Ishikawa (cell line): ENCODE data around the gene ANK3.

ENCODE experiments used
- CEBPB ChIP-seq: IDR thresholded peaks from 2 replicates; pipeline ENCODE4 v1.6.1; 2012
- CREB1 ChIP-seq: IDR thresholded peaks from 2 replicates; pipeline ENCODE4 v1.6.1; 2012; ENCODE audit warnings: low read depth
- EGR1 ChIP-seq: IDR thresholded peaks from 2 replicates; pipeline ENCODE4 v1.6.1; 2012
- EP300 ChIP-seq: IDR thresholded peaks from 2 replicates; pipeline ENCODE4 v1.6.1; 2012; ENCODE audit warnings: borderline replicate concordance
- FOXM1 ChIP-seq: IDR thresholded peaks from 2 replicates; pipeline ENCODE4 v1.6.1; 2012; ENCODE audit warnings: low read depth, borderline replicate concordance
- NFIC ChIP-seq: IDR thresholded peaks from 2 replicates; pipeline ENCODE4 v1.6.1; 2012
- RAD21 ChIP-seq: IDR thresholded peaks from 2 replicates; pipeline ENCODE4 v1.6.1; 2012; ENCODE audit warnings: low read depth
- TAF1 ChIP-seq: IDR thresholded peaks from 2 replicates; pipeline ENCODE4 v1.6.1; 2012; ENCODE audit warnings: low read depth, mild to moderate bottlenecking
- TCF12 ChIP-seq: IDR thresholded peaks from 2 replicates; pipeline ENCODE4 v1.6.1; 2012; ENCODE audit warnings: low read depth
- TEAD4 ChIP-seq: IDR thresholded peaks from 2 replicates; pipeline ENCODE4 v1.6.1; 2012
- YY1 ChIP-seq: IDR thresholded peaks from 2 replicates; pipeline ENCODE4 v1.6.1; 2012; ENCODE audit warnings: low read depth
- ZBTB7A ChIP-seq: IDR thresholded peaks from 2 replicates; pipeline ENCODE4 v1.6.1; 2012; ENCODE audit warnings: low read depth
- TF ChIP-seq, protein P1 (sequence below): IDR thresholded peaks from 2 replicates; pipeline ENCODE4 v1.6.1; 2012; ENCODE audit warnings: low read depth, mild to moderate bottlenecking
- TF ChIP-seq, protein P2 (sequence below): IDR thresholded peaks from 2 replicates; pipeline ENCODE4 v1.6.1; 2012
- TF ChIP-seq, protein P3 (sequence below): IDR thresholded peaks from 2 replicates; pipeline ENCODE4 v1.6.1; 2012

ANK3 gene

DNA sequence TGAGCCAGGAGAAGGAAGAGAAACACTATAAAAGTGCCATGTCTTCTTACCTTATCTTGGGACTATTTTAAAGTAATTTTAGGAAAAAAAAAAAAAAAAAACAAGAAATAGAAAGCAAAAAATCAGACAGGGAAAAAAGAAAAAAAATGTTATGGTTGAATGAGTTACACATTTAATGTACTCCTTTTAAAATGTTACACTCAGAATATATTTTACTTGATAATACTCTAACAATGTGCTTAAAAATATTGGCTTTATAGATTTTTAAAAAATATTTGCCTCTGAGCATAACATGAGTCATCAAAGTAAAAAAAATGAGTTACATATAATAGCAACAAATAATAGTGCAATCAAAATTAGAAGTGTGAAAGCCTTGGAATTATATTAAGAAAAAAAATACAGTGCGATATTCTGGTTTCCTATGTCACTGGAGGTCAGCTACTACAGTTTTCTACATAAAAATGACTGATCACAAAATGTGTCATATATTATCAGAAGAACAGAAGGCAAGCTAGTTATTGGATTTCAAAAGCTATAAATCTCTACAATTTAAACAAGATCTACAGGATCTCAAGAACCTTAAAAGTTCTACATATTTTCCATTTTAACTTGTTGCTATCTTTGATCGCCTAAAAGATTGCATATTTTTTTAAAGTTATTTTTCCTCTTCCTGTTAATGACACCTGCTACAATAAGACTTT is 252.2 kb downstream of the ANK3 start:
- no peak for TF ChIP-seq CREB1
- TF ChIP-seq TCF12, result no peak
- TF ChIP-seq NFIC, result no peak
- no peak for TF ChIP-seq EGR1
- no peak for TF ChIP-seq TAF1
- no peak for TF ChIP-seq EP300
- TF ChIP-seq ZBTB7A, result no peak
- TF ChIP-seq, protein P1, sequence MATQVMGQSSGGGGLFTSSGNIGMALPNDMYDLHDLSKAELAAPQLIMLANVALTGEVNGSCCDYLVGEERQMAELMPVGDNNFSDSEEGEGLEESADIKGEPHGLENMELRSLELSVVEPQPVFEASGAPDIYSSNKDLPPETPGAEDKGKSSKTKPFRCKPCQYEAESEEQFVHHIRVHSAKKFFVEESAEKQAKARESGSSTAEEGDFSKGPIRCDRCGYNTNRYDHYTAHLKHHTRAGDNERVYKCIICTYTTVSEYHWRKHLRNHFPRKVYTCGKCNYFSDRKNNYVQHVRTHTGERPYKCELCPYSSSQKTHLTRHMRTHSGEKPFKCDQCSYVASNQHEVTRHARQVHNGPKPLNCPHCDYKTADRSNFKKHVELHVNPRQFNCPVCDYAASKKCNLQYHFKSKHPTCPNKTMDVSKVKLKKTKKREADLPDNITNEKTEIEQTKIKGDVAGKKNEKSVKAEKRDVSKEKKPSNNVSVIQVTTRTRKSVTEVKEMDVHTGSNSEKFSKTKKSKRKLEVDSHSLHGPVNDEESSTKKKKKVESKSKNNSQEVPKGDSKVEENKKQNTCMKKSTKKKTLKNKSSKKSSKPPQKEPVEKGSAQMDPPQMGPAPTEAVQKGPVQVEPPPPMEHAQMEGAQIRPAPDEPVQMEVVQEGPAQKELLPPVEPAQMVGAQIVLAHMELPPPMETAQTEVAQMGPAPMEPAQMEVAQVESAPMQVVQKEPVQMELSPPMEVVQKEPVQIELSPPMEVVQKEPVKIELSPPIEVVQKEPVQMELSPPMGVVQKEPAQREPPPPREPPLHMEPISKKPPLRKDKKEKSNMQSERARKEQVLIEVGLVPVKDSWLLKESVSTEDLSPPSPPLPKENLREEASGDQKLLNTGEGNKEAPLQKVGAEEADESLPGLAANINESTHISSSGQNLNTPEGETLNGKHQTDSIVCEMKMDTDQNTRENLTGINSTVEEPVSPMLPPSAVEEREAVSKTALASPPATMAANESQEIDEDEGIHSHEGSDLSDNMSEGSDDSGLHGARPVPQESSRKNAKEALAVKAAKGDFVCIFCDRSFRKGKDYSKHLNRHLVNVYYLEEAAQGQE, result no peak

DNA sequence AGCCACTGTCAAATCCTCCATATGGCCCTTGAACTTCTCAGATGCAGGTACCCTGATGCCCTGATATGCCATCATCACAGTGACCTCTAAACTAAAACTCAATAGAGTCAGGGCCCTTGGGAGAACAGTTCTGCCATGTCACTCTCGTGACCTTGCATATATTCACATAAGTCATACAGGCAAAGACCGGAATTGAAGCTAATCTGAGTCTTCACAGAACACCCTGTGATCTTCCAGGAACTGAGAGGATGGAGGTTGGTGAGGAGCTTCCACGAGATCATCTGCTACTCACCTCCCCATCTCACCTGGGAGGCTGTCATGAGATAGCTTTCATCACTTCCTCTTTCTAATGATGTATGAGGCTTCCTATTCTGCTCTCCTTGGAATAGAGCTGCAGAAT is 254.7 kb downstream of the ANK3 start:
- no peak for TF ChIP-seq NFIC
- no peak for TF ChIP-seq EP300
- no peak for TF ChIP-seq TAF1
- TF ChIP-seq TEAD4, result no peak
- no peak for TF ChIP-seq TCF12
- TF ChIP-seq ZBTB7A, result no peak
- no peak for TF ChIP-seq CEBPB
- no peak for TF ChIP-seq YY1
- TF ChIP-seq, protein P2, sequence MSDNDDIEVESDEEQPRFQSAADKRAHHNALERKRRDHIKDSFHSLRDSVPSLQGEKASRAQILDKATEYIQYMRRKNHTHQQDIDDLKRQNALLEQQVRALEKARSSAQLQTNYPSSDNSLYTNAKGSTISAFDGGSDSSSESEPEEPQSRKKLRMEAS, result no peak
- TF ChIP-seq, protein P3, sequence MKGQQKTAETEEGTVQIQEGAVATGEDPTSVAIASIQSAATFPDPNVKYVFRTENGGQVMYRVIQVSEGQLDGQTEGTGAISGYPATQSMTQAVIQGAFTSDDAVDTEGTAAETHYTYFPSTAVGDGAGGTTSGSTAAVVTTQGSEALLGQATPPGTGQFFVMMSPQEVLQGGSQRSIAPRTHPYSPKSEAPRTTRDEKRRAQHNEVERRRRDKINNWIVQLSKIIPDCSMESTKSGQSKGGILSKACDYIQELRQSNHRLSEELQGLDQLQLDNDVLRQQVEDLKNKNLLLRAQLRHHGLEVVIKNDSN, result no peak
- TF ChIP-seq FOXM1, result no peak
- no peak for TF ChIP-seq CREB1
- no peak for TF ChIP-seq RAD21
- TF ChIP-seq, protein P1, result no peak
- no peak for TF ChIP-seq EGR1

DNA sequence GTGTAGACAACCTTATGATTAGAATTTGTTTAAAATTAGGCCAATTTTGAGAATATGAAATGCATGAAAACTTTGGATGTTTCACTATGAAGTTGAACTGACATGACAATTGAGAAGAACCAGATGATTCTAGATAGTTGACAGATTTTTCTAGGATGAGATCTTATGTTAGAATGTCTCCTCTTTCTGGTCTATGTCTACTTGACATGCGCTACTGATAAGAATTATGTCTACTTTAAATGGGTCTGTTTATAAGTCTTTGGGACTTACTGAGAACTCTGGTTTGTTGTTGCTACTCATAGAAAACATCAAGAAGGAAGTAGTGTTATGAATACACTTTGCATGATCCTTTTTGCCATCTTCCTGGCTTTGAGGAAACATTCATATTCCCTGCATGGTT is 255.1 kb downstream of the ANK3 start:
- no peak for TF ChIP-seq TAF1
- no peak for TF ChIP-seq CEBPB

DNA sequence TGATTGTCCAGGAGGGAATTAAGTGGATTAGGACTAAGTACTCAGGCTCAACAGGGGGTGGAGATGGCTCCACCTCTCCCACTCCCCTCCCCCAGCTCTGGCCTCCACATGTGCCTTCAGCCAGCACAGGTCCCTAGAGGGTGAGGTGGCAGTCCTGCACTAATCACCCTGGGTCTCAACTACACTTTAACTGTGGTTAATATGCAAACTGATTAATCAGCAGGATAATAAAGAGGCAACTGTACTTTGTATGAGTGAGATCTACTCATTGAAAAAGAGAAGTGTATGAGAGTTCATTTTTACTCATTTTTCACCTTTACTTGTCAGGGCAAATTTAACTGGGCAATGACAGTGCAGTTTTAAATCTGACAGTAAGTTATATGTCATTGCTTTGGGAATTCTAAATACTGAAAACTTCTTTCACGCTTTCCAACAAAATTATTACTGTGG is 259.5 kb downstream of the ANK3 start:
- no peak for TF ChIP-seq ZBTB7A
- no peak for TF ChIP-seq TCF12
- TF ChIP-seq, protein P3, result no peak
- TF ChIP-seq CEBPB, result no peak
- no peak for TF ChIP-seq FOXM1
- TF ChIP-seq YY1, result no peak
- TF ChIP-seq, protein P2, result no peak
- no peak for TF ChIP-seq EP300
- no peak for TF ChIP-seq TEAD4
- no peak for TF ChIP-seq CREB1
- no peak for TF ChIP-seq EGR1
- TF ChIP-seq NFIC, result no peak
- TF ChIP-seq RAD21, result no peak
- no peak for TF ChIP-seq TAF1
- TF ChIP-seq, protein P1, result no peak
